AG08396 (cell line): ENCODE data around the gene LYAR.

ENCODE experiments used
- DNase-seq: peaks from one replicate; pipeline ENCODE4 v3.0.0; 2012; ENCODE audit warnings: low spot score, mixed read lengths

LYAR gene, protein sequence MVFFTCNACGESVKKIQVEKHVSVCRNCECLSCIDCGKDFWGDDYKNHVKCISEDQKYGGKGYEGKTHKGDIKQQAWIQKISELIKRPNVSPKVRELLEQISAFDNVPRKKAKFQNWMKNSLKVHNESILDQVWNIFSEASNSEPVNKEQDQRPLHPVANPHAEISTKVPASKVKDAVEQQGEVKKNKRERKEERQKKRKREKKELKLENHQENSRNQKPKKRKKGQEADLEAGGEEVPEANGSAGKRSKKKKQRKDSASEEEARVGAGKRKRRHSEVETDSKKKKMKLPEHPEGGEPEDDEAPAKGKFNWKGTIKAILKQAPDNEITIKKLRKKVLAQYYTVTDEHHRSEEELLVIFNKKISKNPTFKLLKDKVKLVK

DNA sequence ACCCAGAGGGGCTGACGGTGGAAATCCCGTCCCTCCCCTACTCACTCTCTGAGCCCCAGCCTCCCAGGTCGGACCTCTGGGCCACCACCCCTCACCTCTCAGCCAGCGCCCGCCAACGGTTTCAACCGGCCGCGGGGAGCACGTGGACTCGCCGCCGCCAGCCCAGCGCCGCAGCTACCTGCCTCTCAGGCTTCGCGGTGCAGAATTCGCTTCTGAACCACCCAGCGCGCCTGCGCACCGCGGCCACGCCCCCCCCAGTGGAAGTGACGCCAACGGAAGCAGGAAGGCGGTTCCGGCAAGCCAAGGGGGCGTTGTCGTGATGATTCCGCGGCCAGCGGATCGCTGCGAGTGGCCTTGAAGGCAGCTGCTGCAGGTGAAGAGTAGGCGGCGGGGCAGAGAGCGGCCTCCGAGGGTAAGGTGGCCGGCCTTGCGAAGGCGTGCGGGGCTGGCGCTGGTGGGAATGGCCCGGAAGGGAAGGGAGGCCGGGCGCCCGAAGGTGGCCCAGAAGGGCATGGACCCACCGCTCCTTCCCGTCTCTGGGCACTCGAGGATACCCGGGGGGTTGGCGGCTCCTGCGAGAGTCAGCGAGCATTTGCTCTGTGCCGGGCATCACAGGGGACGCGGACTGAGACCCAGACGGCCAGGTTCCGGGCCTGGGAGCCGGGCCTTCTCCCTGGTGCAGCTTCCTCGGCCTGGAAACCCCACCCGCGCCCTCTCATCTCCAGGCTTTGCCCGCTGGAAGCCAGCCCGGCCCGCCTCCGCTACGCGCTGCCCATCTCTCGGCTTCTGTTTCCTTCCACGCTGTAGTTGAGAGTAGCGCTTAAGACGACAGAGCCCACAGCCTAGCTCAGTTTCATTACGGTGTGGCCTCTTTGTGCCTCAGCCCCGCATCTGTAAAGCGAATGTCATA is at the start of gene LYAR, which contains the start of gene ZBTB49:
LYAR (minus strand) TSS at position 214 of the 910 bp plus-strand sequence. CDS start 6,412 bp downstream, outside the sequence.
ZBTB49 (plus strand) TSS at position 311 of the 910 bp plus-strand sequence. CDS start 9,695 bp downstream, outside the sequence.
- peak; percentile 98 for DNase-seq

DNA sequence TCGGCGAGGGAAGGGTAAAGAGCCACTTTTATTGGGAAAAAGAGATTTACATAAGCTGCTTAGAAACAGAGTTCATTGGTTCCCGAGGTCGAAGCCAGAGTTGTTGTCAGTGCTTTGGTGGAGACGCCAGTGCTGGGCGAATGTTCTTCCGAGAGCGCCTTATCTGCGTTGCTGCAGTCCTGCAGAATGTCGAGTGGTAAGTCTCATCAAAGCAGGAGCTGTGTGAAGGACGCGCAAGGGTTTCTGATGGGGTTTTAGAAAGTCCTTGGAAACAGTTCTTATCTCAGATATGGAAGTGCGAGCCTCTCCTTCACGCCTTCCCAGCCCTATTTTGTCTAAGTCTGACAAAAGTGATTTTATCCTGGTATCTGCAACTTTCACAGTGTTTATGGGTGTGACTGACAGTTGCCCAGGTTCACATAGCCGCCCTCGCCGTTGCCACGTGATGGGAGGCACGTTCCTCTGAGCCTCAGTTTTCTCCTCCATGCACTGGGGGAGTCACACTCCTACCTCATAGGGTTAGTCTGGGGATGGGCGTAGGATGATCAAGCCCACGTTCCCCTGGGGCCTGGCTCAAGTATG is 49.6 kb upstream of the LYAR start:
- no peak for DNase-seq

DNA sequence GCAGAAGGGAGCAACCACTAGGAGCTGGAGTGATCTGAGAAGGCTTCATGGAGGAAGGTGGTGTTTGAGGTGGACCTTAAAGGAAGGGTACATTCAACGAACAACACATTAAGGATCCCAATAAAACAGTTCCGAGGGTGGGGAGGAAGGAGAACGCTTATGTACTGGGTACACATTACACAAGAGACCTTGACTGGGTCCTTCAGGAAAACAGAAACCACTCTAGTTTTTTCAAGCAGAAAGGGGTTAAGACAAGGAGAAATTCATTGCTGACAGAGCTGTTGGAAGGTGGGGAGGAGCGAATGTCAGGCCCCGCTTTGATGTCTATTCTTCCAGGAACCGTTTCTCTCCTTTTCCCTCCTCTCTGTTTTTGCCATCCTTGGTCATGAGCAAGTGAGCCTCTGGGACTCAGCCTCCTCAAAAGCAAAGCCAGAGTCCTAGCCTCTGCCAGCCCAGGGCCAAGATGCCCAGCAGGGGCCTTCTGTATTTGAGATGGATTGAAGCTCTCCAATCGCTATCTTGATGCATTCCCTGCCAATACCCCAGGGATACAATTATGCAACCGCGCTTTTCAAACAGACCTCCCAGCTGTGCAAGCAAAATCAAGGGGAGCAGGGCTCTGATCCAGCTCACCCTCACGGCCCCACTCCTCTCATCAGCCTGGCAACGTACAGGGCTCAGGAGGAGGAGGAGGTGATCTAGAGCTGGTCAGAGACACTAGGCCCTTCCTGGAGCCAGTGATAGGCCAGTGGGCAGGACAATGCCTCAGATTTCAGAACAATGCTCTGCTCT is 48.5 kb upstream of the LYAR start:
- no peak for DNase-seq

DNA sequence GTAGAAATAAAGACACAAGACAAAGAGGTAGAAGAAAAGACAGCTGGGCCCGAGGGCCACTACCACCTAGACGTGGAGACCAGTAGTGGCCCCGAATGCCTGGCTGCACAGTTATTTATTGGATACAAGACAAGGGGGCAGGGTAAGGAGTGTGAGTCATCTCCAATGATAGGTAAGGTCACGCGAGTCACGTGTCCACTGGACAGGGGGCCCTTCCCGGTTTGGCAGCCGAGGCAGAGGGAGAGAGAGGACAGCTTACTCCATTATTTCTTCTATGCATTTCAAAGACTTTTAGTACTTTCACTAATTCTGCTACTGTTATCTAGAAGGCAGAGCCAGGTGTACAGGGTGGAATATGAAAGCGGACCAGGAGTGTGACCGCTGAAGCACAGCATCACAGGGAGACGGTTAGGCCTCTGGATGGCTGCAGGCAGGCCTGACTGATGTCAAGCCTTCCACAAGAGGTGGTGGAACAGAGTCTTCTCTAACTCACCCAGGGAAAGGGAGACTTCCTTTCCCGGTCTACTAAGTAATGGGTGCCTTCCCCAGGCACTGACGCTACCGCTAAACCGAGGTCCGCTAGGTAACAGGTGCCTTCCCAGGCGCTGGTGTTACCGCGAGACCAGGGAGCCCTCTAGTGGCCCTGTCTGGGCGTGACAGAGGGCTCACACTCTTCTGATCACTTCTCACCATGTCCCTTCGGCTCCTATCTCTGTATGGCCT is 45.0 kb upstream of the LYAR start:
- peak; percentile 37 for DNase-seq

DNA sequence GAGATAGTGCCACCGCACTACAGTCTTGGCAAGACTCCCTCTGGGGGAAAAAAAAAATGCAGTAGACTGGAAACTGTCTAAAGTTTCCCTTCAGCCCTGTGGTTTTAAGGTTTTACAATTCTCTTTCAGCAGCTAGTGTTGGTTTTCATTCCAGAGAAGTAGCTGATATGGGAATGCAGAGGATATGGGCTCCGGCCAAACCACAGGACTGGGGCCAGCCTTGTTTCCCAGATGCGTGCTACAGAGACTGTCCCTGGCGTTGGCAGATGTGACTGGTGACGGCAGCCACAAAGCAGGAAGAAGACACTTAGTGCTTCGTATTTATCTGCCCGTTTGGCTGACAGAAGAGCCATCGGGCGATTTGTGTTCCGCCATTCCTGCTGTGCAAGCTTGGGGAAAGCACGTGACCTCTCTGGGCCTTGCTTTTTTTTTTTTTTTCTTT is 43.3 kb upstream of the LYAR start:
- DNase-seq = peak; percentile 88

DNA sequence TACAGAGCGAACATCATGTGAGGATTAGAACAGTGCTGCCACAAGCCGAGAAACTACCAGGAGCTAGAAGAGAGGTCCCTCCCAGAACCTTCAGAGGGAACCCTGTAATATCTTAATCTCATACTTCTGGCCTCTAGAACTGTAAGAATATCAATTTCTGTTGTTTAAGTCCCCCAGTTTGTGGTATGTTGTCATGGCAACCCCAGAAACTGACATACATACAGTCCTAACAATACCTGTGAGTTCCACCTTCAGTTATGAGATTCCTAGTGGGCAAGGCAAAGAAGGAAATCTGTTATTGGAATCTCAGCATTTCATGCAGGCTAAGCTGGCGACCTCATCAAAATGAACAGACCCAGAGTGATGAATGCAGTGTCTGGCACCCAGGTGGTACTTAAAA is 42.6 kb upstream of the LYAR start:
- no peak for DNase-seq

DNA sequence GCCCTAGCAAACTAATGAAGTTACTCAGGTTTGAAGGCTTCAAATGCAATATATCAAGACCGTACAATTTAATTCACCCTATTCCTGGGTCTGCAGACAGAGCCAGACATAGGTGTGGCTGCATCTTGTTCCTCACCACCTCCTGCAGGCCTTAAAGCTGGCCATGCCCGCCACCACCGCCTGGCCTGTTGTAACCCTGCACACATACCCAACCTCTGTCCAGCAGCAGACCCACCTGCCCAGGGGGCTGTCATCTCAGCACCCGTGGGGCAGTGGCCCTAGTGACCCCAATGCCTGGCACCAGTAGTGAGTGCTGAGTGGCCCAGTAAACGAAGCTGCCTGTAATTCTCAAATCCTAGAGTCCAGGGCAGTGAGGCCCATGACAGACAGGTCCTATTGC is 40.8 kb upstream of the LYAR start:
- DNase-seq = no peak

DNA sequence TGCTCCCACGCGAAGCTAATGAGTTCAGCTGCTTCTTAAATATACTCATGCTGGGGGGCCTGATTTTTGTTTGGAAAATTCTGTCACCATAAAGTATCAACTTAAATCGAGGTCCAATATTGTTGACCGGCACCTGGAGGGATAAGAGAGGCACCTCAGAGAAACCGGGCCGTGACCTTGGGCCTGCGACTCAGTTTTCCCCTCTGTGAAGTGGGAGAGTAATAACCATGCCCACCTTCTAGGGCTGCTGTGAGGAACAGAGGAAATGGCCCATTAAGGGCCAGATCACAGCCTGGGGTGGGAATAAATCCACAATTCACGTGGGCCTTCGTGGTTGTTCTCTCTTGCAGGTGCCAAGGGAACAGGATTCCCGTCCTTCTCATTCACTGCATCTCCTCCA is 39.5 kb upstream of the LYAR start:
- DNase-seq = no peak

DNA sequence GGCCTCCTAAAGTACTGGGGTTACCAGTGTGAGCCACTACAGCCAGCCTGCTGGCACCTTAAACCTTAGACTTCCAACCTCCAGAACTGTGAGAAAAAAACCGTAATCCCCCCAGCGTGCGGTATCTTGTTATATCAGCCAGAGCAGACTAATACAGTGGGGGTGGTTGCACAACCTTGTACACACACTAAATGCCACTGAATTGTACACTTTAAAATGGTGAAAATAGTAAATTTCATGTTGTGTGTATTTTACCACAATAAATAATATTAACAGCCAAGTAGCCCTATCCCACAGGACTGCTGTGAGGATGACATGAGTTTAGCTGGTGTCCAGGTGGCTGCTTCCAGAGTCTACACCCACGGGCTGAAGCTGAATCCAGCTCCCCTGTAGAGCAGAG is 38.9 kb upstream of the LYAR start:
- DNase-seq = no peak

DNA sequence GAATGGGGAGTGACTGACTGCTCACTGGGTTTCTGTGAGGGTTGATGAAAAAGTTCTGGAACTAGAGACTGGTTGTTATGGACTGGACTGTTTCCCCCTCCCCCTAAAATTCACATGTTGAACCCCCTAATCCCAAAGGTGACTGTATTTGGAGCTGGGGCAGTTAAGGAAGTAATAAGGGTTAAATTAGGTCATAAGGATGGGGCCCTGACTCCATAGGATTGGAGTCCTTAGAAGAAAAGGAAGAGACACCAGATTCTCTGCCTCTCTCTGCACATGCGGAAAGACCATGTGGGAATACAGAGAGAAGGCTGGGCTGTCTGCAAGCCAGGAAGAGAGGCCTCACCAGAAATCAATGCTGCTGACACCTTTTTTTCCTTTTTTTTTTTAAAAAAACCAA is 38.3 kb upstream of the LYAR start:
- DNase-seq = no peak

DNA sequence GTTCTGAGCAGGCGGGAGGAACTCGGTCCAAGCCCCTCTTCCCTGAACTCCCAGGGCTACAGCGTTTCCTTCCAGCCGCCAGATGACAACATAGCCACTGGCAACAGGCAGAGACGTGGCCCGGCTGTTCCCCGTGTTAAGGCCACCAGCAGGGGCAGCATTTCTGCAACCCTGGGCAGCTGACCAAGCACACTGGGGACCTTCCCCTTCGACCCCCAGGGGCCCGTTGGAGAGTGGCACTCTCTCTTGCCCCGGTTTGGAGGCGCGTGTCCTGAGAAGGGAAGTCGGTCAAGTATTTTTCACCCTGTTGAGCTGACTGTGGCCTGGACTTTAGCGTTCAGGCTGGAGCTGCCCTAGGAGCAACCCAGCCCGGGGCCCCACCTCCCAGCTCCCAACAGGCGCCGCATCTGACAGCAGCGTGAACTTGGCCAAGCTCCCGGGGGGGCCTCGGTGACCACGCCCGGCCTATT is 37.7 kb upstream of the LYAR start:
- peak; percentile 52 for DNase-seq

DNA sequence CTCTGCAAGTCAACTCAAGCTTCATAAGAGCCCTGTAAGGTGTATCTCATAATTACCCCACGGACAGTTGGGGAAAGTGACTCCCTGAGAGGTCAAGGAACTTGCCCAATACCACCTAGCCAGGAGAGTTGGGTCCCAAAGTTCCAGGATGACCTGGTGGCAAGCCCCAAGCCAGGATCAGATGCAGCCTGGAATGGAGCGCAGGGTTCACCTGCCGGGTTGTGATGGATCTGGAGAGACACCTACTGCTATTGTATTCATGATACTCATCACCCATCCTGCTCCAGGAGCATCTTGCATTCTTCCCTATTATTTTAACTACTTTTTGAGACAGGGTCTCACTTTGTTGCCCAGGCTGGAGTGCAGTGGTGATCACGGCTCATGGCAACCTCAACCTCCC is 36.2 kb upstream of the LYAR start:
- DNase-seq = no peak

DNA sequence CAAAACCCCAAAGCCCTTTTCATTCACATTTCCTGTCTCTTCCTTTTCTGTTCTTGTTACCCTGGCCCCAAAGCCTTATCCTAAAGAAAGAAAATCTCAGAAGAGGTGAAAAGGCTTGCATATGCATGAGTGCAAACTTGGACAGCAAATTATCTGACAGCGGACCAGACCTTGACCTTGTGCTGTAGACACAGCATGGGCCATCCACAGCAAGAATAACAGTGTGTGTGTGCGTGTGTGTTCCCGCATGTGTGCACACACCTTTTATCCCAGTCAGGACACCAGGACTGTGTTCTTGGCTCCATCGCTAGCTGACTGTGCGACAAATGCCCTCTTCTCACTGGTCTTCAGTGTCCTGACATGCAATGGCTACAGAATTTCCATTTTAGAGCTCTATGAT is 35.4 kb upstream of the LYAR start:
- DNase-seq = no peak

DNA sequence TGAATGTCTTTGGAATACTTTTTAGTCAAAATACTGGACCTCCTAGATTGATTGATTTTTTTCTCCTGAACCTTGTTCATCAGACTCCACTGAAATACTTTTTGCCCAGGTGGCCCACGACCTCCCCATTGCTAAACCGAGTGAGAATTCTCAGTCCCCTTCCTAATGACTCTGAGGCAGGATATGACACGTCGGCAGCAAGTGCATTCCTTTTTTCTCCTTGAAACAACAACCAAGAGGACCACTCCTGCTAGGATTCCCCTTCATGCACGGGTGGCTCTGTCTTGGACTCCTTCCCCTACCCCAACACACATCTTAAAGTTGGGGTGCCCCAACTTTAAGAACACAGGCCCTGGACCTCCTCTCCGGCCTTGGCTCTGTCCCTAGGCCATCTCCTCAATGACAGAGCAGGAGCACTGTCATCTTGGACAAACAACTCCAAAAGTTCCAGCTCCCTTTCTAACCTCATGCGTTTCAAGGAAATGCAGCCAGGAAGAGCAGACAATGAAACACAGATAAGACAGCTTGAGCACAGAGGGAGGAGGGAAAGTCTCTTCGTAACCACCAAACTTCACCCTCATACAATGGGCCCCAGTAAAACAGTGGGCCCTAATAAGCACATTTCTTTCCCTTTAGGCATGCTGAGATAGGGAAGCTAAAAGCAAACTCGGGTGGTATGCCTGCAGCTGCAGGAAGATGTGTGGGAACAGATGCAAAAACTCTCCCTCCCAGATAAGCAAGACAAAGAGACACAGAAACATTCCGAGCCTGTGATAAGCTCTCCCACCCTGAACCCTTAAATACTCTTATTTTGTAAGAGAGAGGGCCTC is 34.0 kb upstream of the LYAR start:
- DNase-seq = no peak

DNA sequence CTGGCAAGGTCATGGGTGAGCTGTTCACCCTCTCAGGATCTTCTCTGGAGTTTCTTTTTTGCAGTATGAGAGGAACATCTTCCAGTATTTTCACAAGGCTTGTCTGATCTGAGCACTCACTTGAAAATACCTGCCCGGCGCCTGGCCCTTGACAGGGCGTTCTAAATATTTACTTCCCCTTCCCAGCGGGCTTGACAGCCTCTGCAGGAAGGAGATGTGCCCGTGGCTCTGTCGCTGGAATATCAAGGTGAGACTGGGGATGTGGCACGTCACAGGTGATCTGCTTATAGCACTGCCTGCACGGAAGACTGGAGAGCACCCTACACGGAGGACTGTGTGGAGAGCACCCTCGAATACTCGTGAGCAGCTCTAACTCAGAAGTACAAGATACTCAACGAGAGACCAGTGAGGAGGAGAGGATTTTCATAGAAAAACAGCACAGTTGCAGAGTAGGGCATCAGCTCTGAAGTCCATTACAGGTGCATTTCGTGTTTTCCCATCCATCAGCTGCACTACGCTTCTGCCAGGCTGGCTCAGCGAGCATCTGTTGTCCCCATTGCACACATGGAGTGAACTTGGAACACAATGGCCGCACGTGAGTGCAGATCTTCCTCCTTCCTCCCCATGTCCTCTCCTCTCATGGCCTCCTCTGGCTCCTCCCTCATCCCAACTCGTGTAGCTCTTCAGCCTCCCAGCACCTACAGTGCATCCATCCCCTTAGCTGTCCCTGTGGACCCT is 32.2 kb upstream of the LYAR start:
- DNase-seq = no peak

DNA sequence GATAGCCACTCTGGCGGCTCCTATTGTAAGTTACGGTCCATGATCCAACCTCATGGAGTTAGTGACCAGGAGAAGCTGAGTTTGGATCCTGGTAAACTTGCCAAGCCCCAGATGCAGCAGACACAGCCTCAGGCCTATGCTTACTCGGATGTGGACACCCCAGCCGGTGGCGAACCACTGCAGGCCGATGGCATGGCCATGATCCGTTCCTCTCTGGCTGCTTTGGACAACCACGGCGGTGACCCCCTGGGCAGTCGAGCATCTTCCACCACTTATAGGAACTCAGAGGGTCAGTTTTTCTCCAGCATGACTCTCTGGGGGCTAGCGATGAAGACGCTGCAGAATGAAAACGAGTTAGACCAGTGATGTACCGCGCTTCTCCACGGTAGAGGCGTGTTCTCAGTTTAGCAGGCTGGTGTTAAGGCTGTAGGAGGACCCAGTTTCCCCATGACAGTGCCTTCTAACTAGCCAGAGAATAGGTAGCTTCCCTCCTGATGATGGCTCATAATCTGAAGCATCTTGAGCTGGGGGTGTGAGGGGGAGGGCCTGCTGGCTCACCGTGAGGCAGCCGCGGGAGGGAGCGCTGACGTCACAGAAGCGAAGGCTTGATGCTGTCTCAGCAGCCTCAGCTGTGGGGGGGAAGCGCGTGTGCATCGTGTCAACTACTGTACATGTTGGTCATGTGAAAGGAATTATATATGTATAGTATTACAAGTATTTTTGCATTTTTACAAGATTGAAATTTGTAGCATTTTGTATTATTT is 31.2 kb upstream of the LYAR start:
- no peak for DNase-seq

DNA sequence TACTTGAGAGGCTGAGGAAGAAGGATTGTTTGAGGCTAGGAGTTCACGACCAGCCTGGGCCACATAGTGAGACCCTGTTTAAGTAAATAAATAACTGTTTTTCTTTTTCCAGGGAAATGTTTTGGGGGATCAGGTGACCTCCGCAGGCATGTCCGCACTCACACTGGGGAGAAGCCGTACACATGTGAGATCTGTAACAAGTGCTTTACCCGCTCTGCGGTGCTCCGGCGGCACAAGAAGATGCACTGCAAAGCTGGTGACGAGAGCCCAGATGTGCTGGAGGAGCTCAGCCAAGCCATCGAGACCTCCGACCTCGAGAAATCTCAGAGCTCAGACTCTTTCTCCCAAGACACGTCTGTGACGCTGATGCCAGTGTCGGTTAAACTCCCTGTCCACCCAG is 30.6 kb upstream of the LYAR start:
- DNase-seq = no peak

DNA sequence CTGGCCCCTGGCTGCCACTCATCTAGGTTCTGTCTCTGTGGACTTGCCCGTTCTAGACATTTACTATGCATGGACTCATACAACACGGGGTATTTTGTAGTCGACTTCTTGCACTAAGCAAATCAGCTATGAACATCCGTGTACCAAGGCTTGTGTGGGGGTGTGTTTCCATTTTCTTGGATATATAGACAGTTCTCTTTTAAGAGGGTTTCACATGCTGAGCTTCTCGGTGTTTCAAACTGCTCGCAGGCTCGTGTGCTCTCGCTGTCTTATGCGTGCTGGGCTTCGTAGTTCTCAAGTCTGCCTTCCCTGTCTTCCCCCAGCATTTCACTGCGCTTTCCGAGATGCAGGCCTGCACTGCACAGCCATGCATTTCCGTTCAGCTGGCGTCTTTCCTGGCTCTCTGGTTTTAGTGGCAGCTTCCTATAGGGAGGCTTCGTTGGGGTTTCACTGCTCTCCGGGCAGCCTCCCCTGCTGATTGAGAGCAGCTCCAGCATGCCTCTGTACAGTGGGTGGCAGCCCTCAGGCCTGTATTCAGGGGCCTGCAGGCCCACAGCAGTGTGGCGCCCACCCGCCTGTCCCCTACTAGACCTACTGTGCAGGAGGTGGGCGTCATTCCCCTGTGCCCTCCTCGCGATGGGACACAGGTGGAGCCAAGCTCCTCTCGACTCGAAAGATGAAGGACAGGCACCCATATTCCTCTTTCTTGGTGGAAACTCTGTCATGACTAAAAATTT is 27.7 kb upstream of the LYAR start:
- DNase-seq = no peak
